Left renal cortex interstitium (tissue), 4 donors: ENCODE data around the gene ERGIC1. TPM values are rescaled to one million over a fixed set of nuclear protein-coding genes. Genes with fewer than 3 reads are reported as not detected.
A peak's percentile ranks its signal among the peaks of the same experiment; 100 is the strongest.
"Not testable (repeated sequence)": the region's sequence is repeated elsewhere in the genome, so short reads cannot be mapped to it uniquely, and the experiment has no call there.

ENCODE experiments used
- DNase-seq, 4 donors: peaks; one replicate each; pipeline ENCODE4 v3.0.0-alpha.2; 2013; ENCODE audit warnings: low read depth in 4 of 4, low spot score in 2 of 4, missing footprints in 1 of 4
- polyA plus RNA-seq, 4 donors: library from polyadenylated mRNA; unstranded; fragments of 120-200 nt; gene quantifications; one replicate each; pipeline ENCODE4 v1.2.1, GENCODE V29; 2013; ENCODE audit not compliant: insufficient read length in 4 of 4

Gene ERGIC1
- polyA plus RNA-seq, 4 donors, result 110 to 125 (median 119) TPM

DNA sequence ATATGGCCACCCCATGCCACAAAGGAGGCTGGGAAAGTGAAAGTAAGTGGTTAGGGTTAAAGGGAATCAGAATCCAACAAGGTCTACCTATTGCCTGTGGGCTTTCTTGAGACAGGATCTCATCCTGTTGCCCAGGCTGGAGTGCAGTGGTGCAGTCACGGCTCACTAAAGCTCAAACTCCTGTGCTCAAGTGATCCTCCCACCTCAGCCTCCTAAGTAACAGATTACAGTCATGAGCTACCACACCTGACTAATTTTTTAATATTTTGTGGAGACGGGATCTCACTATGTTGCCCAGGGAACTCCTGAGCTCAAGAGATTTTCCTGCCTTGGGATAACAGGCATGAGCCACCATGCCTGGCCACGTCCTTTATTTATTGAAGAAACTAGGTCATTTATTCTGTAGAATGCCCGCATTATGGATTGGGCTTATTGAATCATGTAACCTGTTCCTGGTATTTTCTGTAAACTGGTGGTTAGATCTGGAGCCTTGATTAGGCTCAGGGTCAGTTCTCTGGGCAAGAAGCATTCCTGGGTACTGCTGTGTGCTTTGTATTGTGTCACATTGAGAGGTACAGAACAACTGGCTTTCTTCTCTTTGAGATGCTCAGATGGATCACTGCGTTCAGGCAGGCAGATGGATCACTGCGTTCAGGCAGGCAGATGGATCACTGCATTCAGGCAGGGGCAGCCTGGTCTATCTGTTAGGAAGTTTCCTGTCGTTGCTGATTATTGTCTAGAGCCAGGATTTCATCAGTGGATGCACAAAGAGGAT is 41.6 kb downstream of the ERGIC1 start:
- no peak for DNase-seq

DNA sequence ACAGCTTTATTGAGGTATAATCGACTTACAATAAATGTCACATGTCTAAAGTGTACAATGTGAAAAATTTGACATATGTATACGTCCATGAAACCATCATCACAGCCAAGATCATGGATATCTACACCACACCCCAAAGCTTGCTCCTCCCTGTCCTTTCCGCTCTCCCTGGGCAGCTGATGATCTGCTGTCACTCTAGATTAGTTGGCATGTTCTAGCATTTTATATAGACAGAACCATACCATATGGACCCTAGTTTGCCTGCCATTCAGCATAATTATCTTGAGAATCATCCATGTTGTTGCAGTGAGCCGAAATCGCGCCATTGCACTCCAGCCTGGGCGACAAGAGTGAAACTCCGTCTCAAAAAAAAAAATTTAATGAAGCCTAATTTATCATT is 42.5 kb downstream of the ERGIC1 start:
- DNase-seq, result no peak

GRCh38 chr5:172877466-172878260 is 43.6 kb downstream of the ERGIC1 start:
- DNase-seq, result no peak

DNA sequence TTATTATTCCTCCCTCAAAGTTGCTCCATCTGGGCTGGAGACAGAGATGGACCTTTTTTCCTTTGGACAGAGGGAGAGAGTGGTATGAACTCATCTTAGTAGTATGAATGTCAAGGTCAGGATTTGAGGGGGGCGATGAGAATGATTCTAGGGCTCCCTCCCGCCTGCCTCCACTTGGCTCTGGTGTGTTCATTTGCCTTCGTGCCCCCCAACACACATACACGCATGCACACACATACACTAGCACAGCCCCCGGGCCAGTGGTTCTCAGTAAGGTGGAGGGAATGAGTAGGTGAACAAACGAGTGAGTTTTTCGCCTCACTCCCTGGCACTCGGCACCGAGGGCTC is 44.5 kb downstream of the ERGIC1 start:
- no peak for DNase-seq

DNA sequence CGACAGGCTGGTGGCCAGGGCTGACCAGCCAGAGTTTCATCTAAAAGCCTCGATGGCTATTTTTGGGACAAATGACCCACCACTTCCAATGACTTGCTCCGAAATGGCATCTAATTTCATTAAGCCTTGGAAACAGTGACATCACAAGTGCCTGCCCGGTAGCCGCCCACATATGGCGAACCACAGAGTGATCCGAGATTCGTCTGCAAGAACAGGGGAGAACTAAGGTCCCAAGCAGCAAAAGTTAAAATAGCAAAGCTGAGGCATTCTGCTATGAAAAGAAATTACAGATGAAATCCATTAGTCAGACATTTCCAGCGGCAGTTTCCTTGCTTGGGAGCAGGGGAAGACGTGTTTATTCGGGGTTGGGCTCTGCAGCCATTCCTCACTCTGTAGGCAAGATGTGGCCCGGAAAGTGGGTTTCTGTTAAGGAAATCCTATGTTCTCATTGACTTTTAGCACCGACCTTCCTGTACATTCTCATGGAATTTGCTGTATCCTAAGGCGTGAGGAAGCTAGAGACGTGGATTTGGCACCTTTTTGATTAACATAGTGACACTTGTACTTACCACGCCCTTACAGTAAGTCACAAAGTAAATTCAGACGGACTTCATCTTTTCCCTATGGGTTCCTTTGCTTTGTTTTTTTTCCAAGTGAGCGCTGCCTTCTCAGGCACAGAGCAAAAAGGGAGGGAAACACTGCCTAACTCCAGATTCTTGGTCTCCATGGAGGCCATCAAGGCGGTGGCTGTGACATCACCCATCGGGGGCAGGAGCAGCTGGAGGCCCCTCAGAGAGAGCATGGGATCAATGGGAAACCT is 45.1 kb downstream of the ERGIC1 start:
- DNase-seq, result no peak

GRCh38 chr5:172881691-172882370 is 47.8 kb downstream of the ERGIC1 start:
- DNase-seq, result no peak

- DNase-seq, result no peak
These were observed 49.0 kb downstream of the ERGIC1 start for GRCh38 chr5:172883066-172883465.

- DNase-seq, result no peak
These were observed 51.7 kb downstream of the ERGIC1 start for GRCh38 chr5:172885597-172886340.

- no peak for DNase-seq
These were observed 52.4 kb downstream of the ERGIC1 start for GRCh38 chr5:172886476-172886875.

- no peak for DNase-seq
These were observed 53.0 kb downstream of the ERGIC1 start for GRCh38 chr5:172886974-172887501.

DNA sequence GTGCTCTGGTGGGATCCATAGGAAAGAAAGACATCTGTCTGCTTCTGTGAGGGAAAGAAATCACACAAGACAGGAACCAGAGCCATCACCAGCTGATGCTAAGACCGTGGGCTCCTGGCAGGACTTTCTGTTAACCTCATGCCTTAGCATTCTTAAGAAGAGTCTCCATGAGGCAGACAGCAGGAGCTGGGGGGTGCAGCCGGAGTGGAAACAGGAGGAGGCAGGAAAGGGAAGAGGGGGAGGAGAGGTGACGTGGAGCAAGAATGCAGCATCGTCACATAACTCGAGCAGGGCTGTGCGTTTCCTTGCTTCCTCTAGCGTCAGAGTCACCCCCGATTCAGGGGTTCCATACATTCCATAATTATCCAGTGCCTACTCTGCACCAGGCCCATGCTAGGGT is 53.6 kb downstream of the ERGIC1 start:
- peak in 3 of 4 donors; percentile 61 to 72 (median 64) for DNase-seq

GRCh38 chr5:172890659-172891058 is 56.6 kb downstream of the ERGIC1 start:
- no peak for DNase-seq

GRCh38 chr5:172891716-172892421 is 57.8 kb downstream of the ERGIC1 start:
- no peak for DNase-seq

DNA sequence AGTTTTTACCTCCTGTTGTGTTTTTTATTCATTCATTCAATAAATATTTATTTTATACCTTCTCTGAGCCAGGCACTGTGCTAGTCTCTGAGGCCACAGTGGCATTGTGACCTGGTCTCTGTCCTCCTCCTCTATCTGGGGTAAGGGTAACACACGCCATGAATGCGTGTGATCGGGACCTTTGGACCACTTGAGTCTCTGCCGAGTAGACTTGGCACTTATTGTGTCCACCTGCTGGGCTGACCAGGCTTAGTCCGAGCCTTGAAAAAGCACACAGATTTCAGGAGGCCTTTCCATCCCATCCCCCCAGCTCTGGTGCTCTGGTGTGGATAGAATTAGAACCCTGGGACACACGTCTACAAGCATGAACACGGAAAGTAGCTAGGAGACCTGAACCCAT is 58.7 kb downstream of the ERGIC1 start:
- no peak for DNase-seq

DNA sequence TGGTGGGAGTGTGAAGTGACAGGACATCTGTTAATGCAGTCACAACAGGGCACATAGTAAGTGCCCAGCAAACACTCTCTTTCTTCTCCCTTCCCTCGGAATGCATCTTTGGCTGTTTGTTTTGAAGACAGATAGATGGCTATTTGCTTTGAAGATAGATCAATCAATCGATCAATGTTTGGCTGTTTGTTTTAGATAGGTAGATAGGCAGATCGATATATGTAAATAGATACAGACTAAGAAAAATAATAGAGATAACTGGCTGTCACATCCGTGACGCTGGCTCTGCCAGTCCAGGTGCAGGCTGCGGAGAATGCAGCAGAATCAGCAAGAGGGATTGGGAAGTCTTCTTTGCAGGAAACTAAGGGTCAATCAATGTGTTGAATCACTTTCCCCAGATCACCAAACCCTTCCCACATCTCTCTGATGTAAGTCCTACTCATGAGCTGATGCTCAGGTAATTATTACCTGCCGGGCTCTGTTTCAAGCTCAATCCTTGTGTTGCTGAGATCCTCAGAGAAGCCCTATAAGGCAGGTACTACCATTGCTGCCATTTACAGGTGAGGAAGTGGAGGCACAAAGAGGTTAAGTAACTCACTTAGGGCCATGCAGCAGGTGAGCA is 60.8 kb downstream of the ERGIC1 start:
- DNase-seq, result no peak

GRCh38 chr5:172895549-172895948 is 61.5 kb downstream of the ERGIC1 start:
- DNase-seq, result no peak

DNA sequence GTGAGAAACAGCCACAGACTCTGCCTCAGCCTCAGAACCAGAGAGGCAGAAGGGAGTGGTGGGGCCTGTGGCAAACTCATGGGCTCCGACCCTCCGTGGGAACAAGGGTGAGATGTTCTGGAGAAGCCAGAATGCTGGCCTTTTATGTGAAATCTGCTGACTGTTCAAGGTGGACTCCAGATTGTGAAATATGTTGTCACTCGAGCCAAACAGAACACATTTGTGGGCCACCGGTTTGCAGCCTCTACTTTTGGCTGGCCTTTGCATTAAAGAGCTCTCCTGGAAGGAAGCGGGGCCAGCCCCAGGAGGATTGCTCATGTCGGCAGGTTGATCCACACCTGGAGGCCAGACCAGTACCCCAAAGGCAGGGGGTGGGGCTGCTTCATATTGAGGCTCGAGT is 62.4 kb downstream of the ERGIC1 start:
- no peak for DNase-seq

DNA sequence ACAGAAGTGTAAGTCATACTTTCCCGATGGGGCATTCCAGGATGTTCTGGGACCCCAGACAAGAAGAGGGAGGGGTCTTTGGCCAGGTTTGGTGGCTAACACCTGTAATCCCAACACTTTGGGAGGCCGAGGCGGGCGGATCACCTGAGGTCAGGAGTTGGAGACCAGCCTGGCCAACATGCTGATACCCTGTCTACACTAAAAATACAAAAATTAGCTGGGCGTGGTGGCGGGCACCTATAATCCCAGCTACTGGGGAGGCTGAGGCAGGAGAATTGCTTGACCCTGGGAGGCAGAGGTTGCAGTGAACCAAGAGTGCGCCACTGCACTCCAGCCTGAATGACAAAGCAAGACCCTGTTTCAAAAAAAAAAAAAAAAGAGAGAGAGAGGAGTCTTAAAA is 63.0 kb downstream of the ERGIC1 start:
- DNase-seq, result not testable (repeated sequence)
